Measurements from ENCODE around the gene ABCC2. TPM values are rescaled to one million over a fixed set of nuclear protein-coding genes. Genes with fewer than 3 reads are reported as not detected.

Gene ABCC2
- polyA plus RNA-seq, 1 donor from 2014 or later = 2.0 TPM

GRCh38 chr10:99787311-99787710, 4.9 kb downstream of the ABCC2 start:
- no peaks in the 10 kb centered on the region for H3K79me2 ChIP-seq (replicated peaks; ENCODE audit: insufficient read depth, low read length)
- H3K9ac ChIP-seq (ENCODE audit: low read length) = no peak overlapping the region
- no peak overlapping the region for H2AFZ ChIP-seq (ENCODE audit: low read depth, low read length)
- no peak overlapping the region for H3K4me3 ChIP-seq (ENCODE audit: low read length)
- TF ChIP-seq EP300 (conservative IDR thresholded peaks at IDR 0.05; ENCODE audit: poor library complexity, severe bottlenecking) = no peak
- TF ChIP-seq MXI1 (conservative IDR thresholded peaks at IDR 0.05; ENCODE audit: poor library complexity, severe bottlenecking) = no peak
- TF ChIP-seq REST (IDR thresholded peaks at IDR 0.05; ENCODE audit: borderline replicate concordance) = no peak
- no peak for TF ChIP-seq RAD21 (conservative IDR thresholded peaks at IDR 0.05)
- no peak for TF ChIP-seq EZH2 (IDR thresholded peaks at IDR 0.05; ENCODE audit: borderline replicate concordance, insufficient read depth, low read length, poor library complexity, severe bottlenecking)
- no peak for TF ChIP-seq SMC3 (conservative IDR thresholded peaks at IDR 0.05; ENCODE audit: poor library complexity)
- no peak for TF ChIP-seq POLR2AphosphoS5 (IDR thresholded peaks at IDR 0.05)
- TF ChIP-seq TAF1 (IDR thresholded peaks at IDR 0.05; ENCODE audit: low read depth) = no peak
- no peak for TF ChIP-seq CTCF (IDR thresholded peaks at IDR 0.05; ENCODE audit: poor library complexity, severe bottlenecking)
- H3K27ac ChIP-seq (ENCODE audit: low read length) = no peak overlapping the region
- H3K4me2 ChIP-seq (ENCODE audit: low read length) = no peak overlapping the region
- no peaks in the 10 kb centered on the region for H3K9me2 ChIP-seq (ENCODE audit: insufficient read depth, low read length)
- no peaks in the 10 kb centered on the region for H3K9me3 ChIP-seq (ENCODE audit: low read length)
- H3F3A ChIP-seq (ENCODE audit: insufficient read depth, low read length, poor library complexity, severe bottlenecking) = no peaks in the 10 kb centered on the region
- no peaks in the 10 kb centered on the region for H3K36me3 ChIP-seq (ENCODE audit: insufficient read depth, low read length)
- H3K27me3 ChIP-seq (ENCODE audit: insufficient read depth, low read depth, low read length) = no peaks in the 10 kb centered on the region
- no peaks in the 10 kb centered on the region for H4K20me1 ChIP-seq (ENCODE audit: insufficient read depth)

GRCh38 chr10:99787782-99788445, 5.5 kb downstream of the ABCC2 start:
- no peak overlapping the region for H3K9ac ChIP-seq (ENCODE audit: low read length)
- no peaks in the 10 kb centered on the region for H3K79me2 ChIP-seq (replicated peaks; ENCODE audit: insufficient read depth, low read length)
- no peaks in the 10 kb centered on the region for H3K27me3 ChIP-seq (ENCODE audit: insufficient read depth, low read depth, low read length)
- no peak overlapping the region for H3K27ac ChIP-seq (ENCODE audit: low read length)
- H2AFZ ChIP-seq (ENCODE audit: low read depth, low read length) = no peak overlapping the region
- no peaks in the 10 kb centered on the region for H3K36me3 ChIP-seq (ENCODE audit: insufficient read depth, low read length)
- TF ChIP-seq MXI1 (conservative IDR thresholded peaks at IDR 0.05; ENCODE audit: poor library complexity, severe bottlenecking) = no peak
- TF ChIP-seq CTCF (IDR thresholded peaks at IDR 0.05; ENCODE audit: poor library complexity, severe bottlenecking) = no peak
- no peak for TF ChIP-seq EP300 (conservative IDR thresholded peaks at IDR 0.05; ENCODE audit: poor library complexity, severe bottlenecking)
- no peak for TF ChIP-seq POLR2AphosphoS5 (IDR thresholded peaks at IDR 0.05)
- no peak for TF ChIP-seq EZH2 (IDR thresholded peaks at IDR 0.05; ENCODE audit: borderline replicate concordance, insufficient read depth, low read length, poor library complexity, severe bottlenecking)
- no peak for TF ChIP-seq REST (IDR thresholded peaks at IDR 0.05; ENCODE audit: borderline replicate concordance)
- no peak for TF ChIP-seq RAD21 (conservative IDR thresholded peaks at IDR 0.05)
- no peak for TF ChIP-seq SMC3 (conservative IDR thresholded peaks at IDR 0.05; ENCODE audit: poor library complexity)
- TF ChIP-seq TAF1 (IDR thresholded peaks at IDR 0.05; ENCODE audit: low read depth) = no peak
- no peak overlapping the region for H3K4me2 ChIP-seq (ENCODE audit: low read length)
- H3F3A ChIP-seq (ENCODE audit: insufficient read depth, low read length, poor library complexity, severe bottlenecking) = no peaks in the 10 kb centered on the region
- H3K4me3 ChIP-seq (ENCODE audit: low read length) = no peak overlapping the region
- H4K20me1 ChIP-seq (ENCODE audit: insufficient read depth) = no peaks in the 10 kb centered on the region
- H3K9me2 ChIP-seq (ENCODE audit: insufficient read depth, low read length) = no peaks in the 10 kb centered on the region
- no peaks in the 10 kb centered on the region for H3K9me3 ChIP-seq (ENCODE audit: low read length)
